Stomach (tissue), 19 donors: ENCODE results near the gene AP3B1. TPM values are rescaled to one million over a fixed set of nuclear protein-coding genes. Genes with fewer than 3 reads are reported as not detected.
A peak's percentile ranks its signal among the peaks of the same experiment; 100 is the strongest.

ENCODE experiments used
- DNase-seq, 2 donors: peaks; one replicate each; pipeline versions ENCODE4 v3.0.0 to v3.0.0-alpha.2; 2013 to 2019
- H3K27ac ChIP-seq, 5 donors: fragments of 200-600 bp in 4 of 5; sonication (generic) in 4 of 5; one replicate each; pipeline ENCODE4 v1.5.1; 2013 to 2019; ENCODE audit warnings: mild to moderate bottlenecking in 1 of 5, moderate library complexity in 1 of 5
- H3K27me3 ChIP-seq, 3 donors: fragments of 200-600 bp; sonication (generic); one replicate each; pipeline ENCODE4 v1.5.1; 2017 to 2019; ENCODE audit warnings: mixed run types in 1 of 3
- H3K36me3 ChIP-seq, 4 donors: fragments of 200-600 bp; sonication (generic); 1 replicate in 3 of 4; 2 replicates in 1 of 4; pipeline ENCODE4 v1.5.1; 2016 to 2019
- H3K4me1 ChIP-seq, 4 donors: fragments of 200-600 bp; sonication (generic); one replicate each; pipeline ENCODE4 v1.5.1; 2016 to 2019
- H3K4me3 ChIP-seq, 4 donors: fragments of 200-600 bp; sonication (generic) in 3 of 4; one replicate each; pipeline ENCODE4 v1.5.1; 2016 to 2019; ENCODE audit warnings: mild to moderate bottlenecking in 1 of 4
- H3K9me3 ChIP-seq, 4 donors: fragments of 200-600 bp; sonication (generic); one replicate each; pipeline ENCODE4 v1.5.1; 2016 to 2019
- CTCF ChIP-seq, 7 experiments: fragments of 450-650 bp in 4 of 7; fragments of 200-600 bp in 3 of 7; sonication (generic) in 3 of 7; IDR thresholded peaks; one replicate each; pipeline ENCODE4 v1.5.1; 2016 to 2019; ENCODE audit warnings: antibody characterized with exemption in 7 of 7, control low read depth in 2 of 7, mild to moderate bottlenecking in 1 of 7
- EP300 ChIP-seq: sonication (generic); formaldehyde crosslinking; IDR thresholded peaks from one replicate; pipeline ENCODE4 v1.6.1; 2017; ENCODE audit warnings: antibody characterized with exemption
- POLR2A ChIP-seq, 4 donors: fragments of 450-650 bp; IDR thresholded peaks; one replicate each; pipeline ENCODE4 v1.6.1; 2016; ENCODE audit warnings: antibody characterized with exemption in 4 of 4, control low read depth in 2 of 4, mild to moderate bottlenecking in 1 of 4, moderate library complexity in 1 of 4
- POLR2AphosphoS5 ChIP-seq, 3 donors: sonication (generic); formaldehyde crosslinking; IDR thresholded peaks; one replicate each; pipeline ENCODE4 v1.6.1; 2016; ENCODE audit warnings: antibody characterized with exemption in 3 of 3
- WGBS, 5 donors: extraction: QIAGEN DNeasy Blood & Tissue Kit in 3 of 5; methylation state at CpG; one replicate each; pipeline versions ENCODE4 v1.1.5 to v1.1.7; 2013 to 2018; 5-methylcytosine and 5-hydroxymethylcytosine counted together
- intact Hi-C: fragments of 100-400 bp; cut with DNase I; formaldehyde crosslinking; loops from one replicate; pipeline ENCODE4 v1.15.1; 2023; ENCODE audit warnings: low total_unique reads
- long read RNA-seq, 10 donors: transcript quantifications; one replicate each; lab custom pipeline, GENCODE V29; 2026
- polyA plus RNA-seq, 3 donors: library from polyadenylated mRNA; stranded (reverse); fragments of 200-250 nt; gene quantifications; one replicate each; pipeline ENCODE4 v1.2.3, GENCODE V29; 2013
- total RNA-seq, 5 donors: library from RNA; depleted of rRNA; stranded (reverse); fragments of >200 nt; gene quantifications; one replicate each; pipeline versions ENCODE4 v1.1.0 to v1.2.3, GENCODE V29; 2014 to 2016
- donor health status: healthy with polysubstance abuse.
- donor health status: Bipolar disorder and iron deficiency.
- donor health status: healthy.

Gene AP3B1
- total RNA-seq (10 to 100 TPM; 15.2 to 81.0 (median 19.8) TPM), polyA plus RNA-seq (10 to 100 TPM; 19.1 to 27.5 (median 27.2) TPM)
- long read RNA-seq, donor 1 = 0 reads
- long read RNA-seq, donor 2, full-length matches to known transcripts = 2 of 2 reads
- long read RNA-seq, donor 2, partial matches to known transcripts = 0 of 2 reads
- long read RNA-seq, donor 2, other reads (novel, unspliced or antisense) = 0 of 2 reads
- long read RNA-seq, donor 3 = 0 reads
- long read RNA-seq, donor 4, full-length matches to known transcripts = 1 of 1 reads
- long read RNA-seq, donor 4, partial matches to known transcripts = 0 of 1 reads
- long read RNA-seq, donor 4, other reads (novel, unspliced or antisense) = 0 of 1 reads
- long read RNA-seq, donor 5, partial matches to known transcripts = 0 of 2 reads
- long read RNA-seq, donor 5, other reads (novel, unspliced or antisense) = 0 of 2 reads
- long read RNA-seq, donor 6, full-length matches to known transcripts = 1 of 1 reads
- long read RNA-seq, donor 6, partial matches to known transcripts = 0 of 1 reads
- long read RNA-seq, donor 6, other reads (novel, unspliced or antisense) = 0 of 1 reads
- long read RNA-seq, donor 7, partial matches to known transcripts = 0 of 3 reads
- long read RNA-seq, donor 7, other reads (novel, unspliced or antisense) = 0 of 3 reads
- long read RNA-seq, donor 8 = 0 reads
- long read RNA-seq, donor 9, partial matches to known transcripts = 0 of 1 reads
- long read RNA-seq, donor 9, other reads (novel, unspliced or antisense) = 0 of 1 reads
- long read RNA-seq, donor 10, full-length matches to known transcripts = 1 of 1 reads
- long read RNA-seq, donor 10, partial matches to known transcripts = 0 of 1 reads
- long read RNA-seq, donor 10, other reads (novel, unspliced or antisense) = 0 of 1 reads

- WGBS, 5 donors = 0 to 1% (median 0%) methylated on average over 38 to 53 of the region's 53 CpGs
- Histone ChIP-seq H3K27me3 (no peaks in the 10 kb centered on the region), H3K9me3 (no peaks in the 10 kb centered on the region), H3K27ac (peak within 1 kb of the TSS; percentile 85 to 95 (median 92)), H3K4me3 (peak within 1 kb of the TSS; percentile 69 to 93 (median 79)), H3K36me3 (no peaks in the 10 kb centered on the region), H3K4me1 (peaks cover 7 to 52% (median 28%) of the 10 kb centered on the region in 4 donors)
- intact Hi-C loops = no loop called here
- no peak for TF ChIP-seq EP300
- TF ChIP-seq POLR2AphosphoS5 (IDR thresholded peaks at IDR 0.05) = peak; percentile 95 to 98 (median 96)
- peak in 2 of 4 donors; percentile 70 to 81 for TF ChIP-seq POLR2A (IDR thresholded peaks at IDR 0.05)
- TF ChIP-seq CTCF (IDR thresholded peaks at IDR 0.05) = peak in 1 of 7 experiments; percentile 9
- DNase-seq = peak; percentile 100
Measured at GRCh38 chr5:78294248-78295034, at the start of gene AP3B1. AP3B1 (minus strand) TSS chr5:78294698; CDS start chr5:78294579, 119 bp downstream.

- H3K36me3 ChIP-seq = no peaks in the 10 kb centered on the region
- no peak overlapping the region for H3K4me3 ChIP-seq
- no peak for TF ChIP-seq CTCF (IDR thresholded peaks at IDR 0.05)
- TF ChIP-seq POLR2AphosphoS5 (IDR thresholded peaks at IDR 0.05) = no peak
- no peak for TF ChIP-seq EP300
- no peak for TF ChIP-seq POLR2A (IDR thresholded peaks at IDR 0.05)
- peaks cover 0 to 18% (median 13%) of the 10 kb centered on the region in 4 donors for H3K9me3 ChIP-seq
- H3K27ac ChIP-seq = no peak overlapping the region
- H3K27me3 ChIP-seq = no peaks in the 10 kb centered on the region
- WGBS, 5 donors = 58 to 65% (median 65%) methylated on average over 3 of the region's 3 CpGs
- intact Hi-C loops = no loop called here
- H3K4me1 ChIP-seq = no peaks in the 10 kb centered on the region
- no peak for DNase-seq
Measured at GRCh38 chr5:78341440-78341839, 46.9 kb upstream of the AP3B1 start.

- DNase-seq = no peak
- Histone ChIP-seq H3K4me1 (no peaks in the 10 kb centered on the region), H3K27me3 (no peaks in the 10 kb centered on the region), H3K27ac (no peak overlapping the region), H3K4me3 (no peak overlapping the region), H3K36me3 (no peaks in the 10 kb centered on the region), H3K9me3 (peaks cover 0 to 18% (median 13%) of the 10 kb centered on the region in 4 donors)
- intact Hi-C loops = no loop called here
- 81 to 90% (median 85%) methylated on average over 5 of the region's 5 CpGs for WGBS, 5 donors
- TF ChIP-seq CTCF (IDR thresholded peaks at IDR 0.05) (no peak), POLR2A (IDR thresholded peaks at IDR 0.05) (no peak), POLR2AphosphoS5 (IDR thresholded peaks at IDR 0.05) (no peak), EP300 (no peak)
Measured at GRCh38 chr5:78339617-78340436, 45.3 kb upstream of the AP3B1 start.
